CD4-positive, alpha-beta T cell (primary cell): ENCODE measurements around the gene OR1K1. TPM values are rescaled to one million over a fixed set of nuclear protein-coding genes. Genes with fewer than 3 reads are reported as not detected.

ENCODE experiments used
- ATAC-seq: fragments of 200-7000 bp; cut with Tn5 transposase; one replicate; pipeline ENCODE4 v1.10.0; 2022; ENCODE audit warnings: mild to moderate bottlenecking; ENCODE audit not compliant: poor library complexity
- CTCF ChIA-PET: fragments of 350-600 bp; sonication (Branson Sonifier 250); formaldehyde crosslinking; loops from one replicate; lab custom pipeline; 2021; ENCODE audit warnings: antibody characterized with exemption, inconsistent platforms; lab: Charles Lee
- POLR2A ChIA-PET: fragments of 350-600 bp; sonication (Branson Sonifier 250); formaldehyde crosslinking; loops from one replicate; lab custom pipeline; 2021; ENCODE audit warnings: antibody characterized with exemption, inconsistent platforms; lab: Charles Lee
- DNase-seq, 14 experiments: peaks; one replicate each; pipeline ENCODE4 v3.0.0-alpha.2; 2013 to 2020; ENCODE audit warnings: mixed read lengths in 2 of 14
- H3K27ac ChIP-seq, 2 donors: one replicate each; pipeline versions ENCODE4 v1.5.1 to v1.7.0; 2013; ENCODE audit warnings: low read length in 2 of 2, low read depth in 1 of 2, mild to moderate bottlenecking in 1 of 2
- H3K27me3 ChIP-seq, 2 experiments: 1 replicate in 1 of 2; 2 replicates in 1 of 2; pipeline versions ENCODE4 v1.6.1 to v1.7.0; 2013; ENCODE audit warnings: low read length in 2 of 2, control low read depth in 1 of 2, mild to moderate bottlenecking in 1 of 2, moderate library complexity in 1 of 2; ENCODE audit not compliant: insufficient read depth in 2 of 2, control insufficient read depth in 1 of 2
- H3K36me3 ChIP-seq: one replicate; pipeline ENCODE4 v1.6.1; 2013; ENCODE audit warnings: low read length, control low read depth; ENCODE audit not compliant: insufficient read depth
- H3K4me1 ChIP-seq: one replicate; pipeline ENCODE4 v1.6.1; 2013; ENCODE audit warnings: low read length, control low read depth; ENCODE audit not compliant: insufficient read depth
- H3K4me3 ChIP-seq: one replicate; pipeline ENCODE4 v1.5.1; 2013; ENCODE audit warnings: mild to moderate bottlenecking, low read length, moderate library complexity
- H3K9me3 ChIP-seq, 2 experiments: 1 replicate in 1 of 2; 2 replicates in 1 of 2; pipeline versions ENCODE4 v1.6.1 to v1.7.0; 2013; ENCODE audit warnings: low read length in 2 of 2, mild to moderate bottlenecking in 2 of 2, control low read depth in 1 of 2, moderate library complexity in 1 of 2; ENCODE audit not compliant: control insufficient read depth in 1 of 2, insufficient read depth in 1 of 2
- H3K27ac Mint-ChIP-seq: one replicate; pipeline ENCODE4 v1.8.0; 2020; ENCODE audit warnings: mixed read lengths
- H3K27me3 Mint-ChIP-seq: one replicate; pipeline ENCODE4 v1.8.0; 2021; ENCODE audit warnings: mixed read lengths
- H3K36me3 Mint-ChIP-seq: one replicate; pipeline ENCODE4 v1.8.0; 2021; ENCODE audit warnings: low read depth, mixed read lengths
- H3K4me1 Mint-ChIP-seq: one replicate; pipeline ENCODE4 v1.8.0; 2021; ENCODE audit warnings: low read depth, mixed read lengths
- H3K4me3 Mint-ChIP-seq: one replicate; pipeline ENCODE4 v1.8.0; 2020; ENCODE audit warnings: mild to moderate bottlenecking, mixed read lengths
- H3K9me3 Mint-ChIP-seq: one replicate; pipeline ENCODE4 v1.8.0; 2020; ENCODE audit warnings: mixed read lengths
- intact Hi-C, 2 experiments: fragments of 100-400 bp; cut with DNase I in 1 of 2; cut with micrococcal nuclease in 1 of 2; formaldehyde crosslinking; loops; one replicate each; pipeline versions ENCODE4 v1.15.1 to v1.9.0; 2023 to 2025; cut with DNase I, micrococcal nuclease
- polyA plus RNA-seq, 2 donors: library from polyadenylated mRNA; unstranded; fragments of 120-200 nt; gene quantifications; one replicate each; pipeline ENCODE4 v1.2.1, GENCODE V29; 2013
- total RNA-seq, 174 experiments: library from RNA in 2 of 174; stranded (reverse) in 2 of 174; gene quantifications; one replicate each; pipeline ENCODE4 v1.2.3 and lab custom pipeline; 2021 to 2026
- TF ChIP-seq, protein P1 (sequence below): fragments of 200-600 bp; IDR thresholded peaks from one replicate; pipeline ENCODE4 v1.8.0; 2022; ENCODE audit warnings: antibody characterized with exemption, mild to moderate bottlenecking

Gene OR1K1, protein sequence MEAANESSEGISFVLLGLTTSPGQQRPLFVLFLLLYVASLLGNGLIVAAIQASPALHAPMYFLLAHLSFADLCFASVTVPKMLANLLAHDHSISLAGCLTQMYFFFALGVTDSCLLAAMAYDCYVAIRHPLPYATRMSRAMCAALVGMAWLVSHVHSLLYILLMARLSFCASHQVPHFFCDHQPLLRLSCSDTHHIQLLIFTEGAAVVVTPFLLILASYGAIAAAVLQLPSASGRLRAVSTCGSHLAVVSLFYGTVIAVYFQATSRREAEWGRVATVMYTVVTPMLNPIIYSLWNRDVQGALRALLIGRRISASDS
- total RNA-seq (not detected), total RNA-seq (lab: John Stamatoyannopoulos, UW) (0 to 0.13 (median 0) reads per million in 172 experiments)
- polyA plus RNA-seq (2013, experiment 1 of 2), result not detected
- polyA plus RNA-seq (2013, experiment 2 of 2), result 0.07 TPM

DNA sequence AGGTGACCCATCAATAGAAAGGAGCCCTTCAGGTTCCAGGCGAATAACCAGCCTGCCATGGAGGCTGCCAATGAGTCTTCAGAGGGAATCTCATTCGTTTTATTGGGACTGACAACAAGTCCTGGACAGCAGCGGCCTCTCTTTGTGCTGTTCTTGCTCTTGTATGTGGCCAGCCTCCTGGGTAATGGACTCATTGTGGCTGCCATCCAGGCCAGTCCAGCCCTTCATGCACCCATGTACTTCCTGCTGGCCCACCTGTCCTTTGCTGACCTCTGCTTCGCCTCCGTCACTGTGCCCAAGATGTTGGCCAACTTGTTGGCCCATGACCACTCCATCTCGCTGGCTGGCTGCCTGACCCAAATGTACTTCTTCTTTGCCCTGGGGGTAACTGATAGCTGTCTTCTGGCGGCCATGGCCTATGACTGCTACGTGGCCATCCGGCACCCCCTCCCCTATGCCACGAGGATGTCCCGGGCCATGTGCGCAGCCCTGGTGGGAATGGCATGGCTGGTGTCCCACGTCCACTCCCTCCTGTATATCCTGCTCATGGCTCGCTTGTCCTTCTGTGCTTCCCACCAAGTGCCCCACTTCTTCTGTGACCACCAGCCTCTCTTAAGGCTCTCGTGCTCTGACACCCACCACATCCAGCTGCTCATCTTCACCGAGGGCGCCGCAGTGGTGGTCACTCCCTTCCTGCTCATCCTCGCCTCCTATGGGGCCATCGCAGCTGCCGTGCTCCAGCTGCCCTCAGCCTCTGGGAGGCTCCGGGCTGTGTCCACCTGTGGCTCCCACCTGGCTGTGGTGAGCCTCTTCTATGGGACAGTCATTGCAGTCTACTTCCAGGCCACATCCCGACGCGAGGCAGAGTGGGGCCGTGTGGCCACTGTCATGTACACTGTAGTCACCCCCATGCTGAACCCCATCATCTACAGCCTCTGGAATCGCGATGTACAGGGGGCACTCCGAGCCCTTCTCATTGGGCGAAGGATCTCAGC is at the start of gene OR1K1:
TSS of gene OR1K1 (plus strand) at position 58 of the 995 bp plus-strand sequence. CDS start at position 58, 0 bp downstream.
- DNase-seq (no peak), ATAC-seq (no peak)
- Histone ChIP-seq H3K27me3 (no peaks in the 10 kb centered on the region), H3K9me3 (no peaks in the 10 kb centered on the region), H3K36me3 (no peaks in the 10 kb centered on the region), H3K4me1 (no peaks in the 10 kb centered on the region), H3K27ac (no peak within 1 kb of the TSS), H3K4me3 (no peak within 1 kb of the TSS)
- intact Hi-C loops, result no loop called here
- Mint-ChIP-seq H3K9me3 (no peaks in the 10 kb centered on the region), H3K36me3 (no peaks in the 10 kb centered on the region), H3K27ac (no peak within 1 kb of the TSS), H3K27me3 (no peaks in the 10 kb centered on the region), H3K4me1 (no peaks in the 10 kb centered on the region), H3K4me3 (no peak within 1 kb of the TSS)
- TF ChIP-seq, protein P1, sequence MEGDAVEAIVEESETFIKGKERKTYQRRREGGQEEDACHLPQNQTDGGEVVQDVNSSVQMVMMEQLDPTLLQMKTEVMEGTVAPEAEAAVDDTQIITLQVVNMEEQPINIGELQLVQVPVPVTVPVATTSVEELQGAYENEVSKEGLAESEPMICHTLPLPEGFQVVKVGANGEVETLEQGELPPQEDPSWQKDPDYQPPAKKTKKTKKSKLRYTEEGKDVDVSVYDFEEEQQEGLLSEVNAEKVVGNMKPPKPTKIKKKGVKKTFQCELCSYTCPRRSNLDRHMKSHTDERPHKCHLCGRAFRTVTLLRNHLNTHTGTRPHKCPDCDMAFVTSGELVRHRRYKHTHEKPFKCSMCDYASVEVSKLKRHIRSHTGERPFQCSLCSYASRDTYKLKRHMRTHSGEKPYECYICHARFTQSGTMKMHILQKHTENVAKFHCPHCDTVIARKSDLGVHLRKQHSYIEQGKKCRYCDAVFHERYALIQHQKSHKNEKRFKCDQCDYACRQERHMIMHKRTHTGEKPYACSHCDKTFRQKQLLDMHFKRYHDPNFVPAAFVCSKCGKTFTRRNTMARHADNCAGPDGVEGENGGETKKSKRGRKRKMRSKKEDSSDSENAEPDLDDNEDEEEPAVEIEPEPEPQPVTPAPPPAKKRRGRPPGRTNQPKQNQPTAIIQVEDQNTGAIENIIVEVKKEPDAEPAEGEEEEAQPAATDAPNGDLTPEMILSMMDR, result no peak
- ChIA-PET CTCF (no interaction called here), POLR2A (no interaction called here)

DNA sequence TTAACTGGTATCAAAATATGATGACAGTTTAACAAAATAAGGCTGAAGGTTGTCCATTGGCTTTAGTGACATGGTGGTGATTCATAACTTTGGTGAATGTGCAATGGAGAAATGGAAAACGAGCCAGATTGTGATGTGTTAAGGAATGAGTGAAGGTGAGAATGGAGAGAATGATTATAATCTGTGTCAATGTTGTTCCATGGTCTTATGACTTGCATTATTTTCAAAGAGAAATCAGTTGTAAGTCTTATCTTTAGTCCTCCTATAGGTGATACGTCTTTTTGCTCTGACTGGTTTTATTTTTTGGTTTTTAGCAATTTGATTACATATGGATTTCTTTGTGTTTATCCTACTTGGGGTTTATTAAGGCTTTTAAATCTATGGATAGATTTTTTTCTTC is 45.1 kb upstream of the OR1K1 start:
- Histone ChIP-seq H3K36me3 (no peaks in the 10 kb centered on the region), H3K27ac (no peak overlapping the region), H3K4me1 (no peaks in the 10 kb centered on the region), H3K9me3 (peaks cover 6 to 10% of the 10 kb centered on the region in 2 experiments), H3K27me3 (no peaks in the 10 kb centered on the region), H3K4me3 (no peak overlapping the region)
- no peak overlapping the region for H3K4me3 Mint-ChIP-seq
- ATAC-seq (no peak), DNase-seq (no peak)
- intact Hi-C loops, result no loop called here
- peaks cover 26% of the 10 kb centered on the region for H3K9me3 Mint-ChIP-seq
- TF ChIP-seq, protein P1, result no peak
- H3K4me1 Mint-ChIP-seq, result no peaks in the 10 kb centered on the region
- H3K27me3 Mint-ChIP-seq, result peaks cover 6% of the 10 kb centered on the region
- H3K36me3 Mint-ChIP-seq, result peaks cover 20% of the 10 kb centered on the region
- no peak overlapping the region for H3K27ac Mint-ChIP-seq
- ChIA-PET POLR2A (no interaction called here), CTCF (no interaction called here)

DNA sequence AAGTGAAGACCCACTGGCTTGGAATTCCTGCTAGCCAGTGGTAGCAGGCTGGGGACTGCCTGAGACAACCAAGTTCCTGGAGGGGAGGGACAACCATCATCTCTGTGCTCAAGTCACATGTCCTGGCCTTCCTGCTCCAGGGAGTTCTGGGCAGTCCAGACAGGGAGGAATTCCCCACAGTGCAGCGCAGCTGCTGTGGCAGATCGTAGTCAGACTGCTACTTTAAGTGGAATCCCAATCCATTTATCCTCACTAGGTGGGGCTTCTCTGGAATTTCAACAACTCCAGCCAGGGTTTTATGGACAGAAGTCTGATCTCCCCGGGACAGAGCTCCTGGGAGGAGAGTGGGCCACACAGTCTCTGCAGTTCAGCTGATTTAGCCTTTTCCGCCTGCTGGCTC is 32.1 kb upstream of the OR1K1 start:
- Histone ChIP-seq H3K4me1 (no peaks in the 10 kb centered on the region), H3K27ac (no peak overlapping the region), H3K4me3 (no peak overlapping the region), H3K9me3 (peaks cover 14 to 15% of the 10 kb centered on the region in 2 experiments), H3K27me3 (no peaks in the 10 kb centered on the region), H3K36me3 (no peaks in the 10 kb centered on the region)
- H3K36me3 Mint-ChIP-seq, result peaks cover 38% of the 10 kb centered on the region
- intact Hi-C loops, result no loop called here
- no peaks in the 10 kb centered on the region for H3K4me1 Mint-ChIP-seq
- no peak overlapping the region for H3K27ac Mint-ChIP-seq
- H3K9me3 Mint-ChIP-seq, result peaks cover 22% of the 10 kb centered on the region
- ChIA-PET POLR2A (no interaction called here), CTCF (no interaction called here)
- DNase-seq (no peak), ATAC-seq (no peak)
- no peaks in the 10 kb centered on the region for H3K27me3 Mint-ChIP-seq
- TF ChIP-seq, protein P1, result no peak
- H3K4me3 Mint-ChIP-seq, result no peak overlapping the region
